Ishikawa (cell line): ENCODE measurements around the gene PEPD.

Experiments used
- CEBPB ChIP-seq: IDR thresholded peaks from 2 replicates; pipeline ENCODE4 v1.6.1; 2012
- CREB1 ChIP-seq: IDR thresholded peaks from 2 replicates; pipeline ENCODE4 v1.6.1; 2012; ENCODE audit warnings: low read depth
- EP300 ChIP-seq: IDR thresholded peaks from 2 replicates; pipeline ENCODE4 v1.6.1; 2012; ENCODE audit warnings: borderline replicate concordance
- FOXM1 ChIP-seq: IDR thresholded peaks from 2 replicates; pipeline ENCODE4 v1.6.1; 2012; ENCODE audit warnings: low read depth, borderline replicate concordance
- MAX ChIP-seq: IDR thresholded peaks from 2 replicates; pipeline ENCODE4 v1.6.1; 2012
- RAD21 ChIP-seq: IDR thresholded peaks from 2 replicates; pipeline ENCODE4 v1.6.1; 2012; ENCODE audit warnings: low read depth
- REST ChIP-seq: IDR thresholded peaks from 2 replicates; pipeline ENCODE4 v1.6.1; 2012; ENCODE audit warnings: low read depth, mild to moderate bottlenecking
- TAF1 ChIP-seq: IDR thresholded peaks from 2 replicates; pipeline ENCODE4 v1.6.1; 2012; ENCODE audit warnings: low read depth, mild to moderate bottlenecking
- TCF12 ChIP-seq: IDR thresholded peaks from 2 replicates; pipeline ENCODE4 v1.6.1; 2012; ENCODE audit warnings: low read depth
- TEAD4 ChIP-seq: IDR thresholded peaks from 2 replicates; pipeline ENCODE4 v1.6.1; 2012
- YY1 ChIP-seq: IDR thresholded peaks from 2 replicates; pipeline ENCODE4 v1.6.1; 2012; ENCODE audit warnings: low read depth

- TF ChIP-seq CEBPB (no peak), CREB1 (no peak), TAF1 (no peak), RAD21 (no peak), YY1 (no peak), MAX (no peak), REST (no peak), FOXM1 (no peak), TCF12 (no peak), EP300 (no peak), TEAD4 (no peak)
Measured at GRCh38 chr19:33449799-33450198, 71.8 kb downstream of the PEPD start.
